SK-N-SH treated with all-trans-retinoic acid at 6 μM for 48 hours (cell line): ENCODE data around the gene FERMT2.

Experiments
- ATAC-seq: fragments of 200-7000 bp; cut with Tn5 transposase; 3 replicates; pipeline ENCODE4 v1.9.1; 2020; ENCODE audit warnings: mild to moderate bottlenecking, moderate library complexity
- ARNTL ChIP-seq: fragments of 450-650 bp; formaldehyde crosslinking; IDR thresholded peaks from 2 replicates; pipeline ENCODE4 v1.5.0; 2020; ENCODE audit warnings: low read depth, mild to moderate bottlenecking, moderate library complexity, borderline replicate concordance
- BACH2 ChIP-seq: fragments of 250-450 bp; sonication (Bioruptor Pico); IDR thresholded peaks from 2 replicates; pipeline ENCODE4 v1.9.0; 2021; ENCODE audit warnings: mild to moderate bottlenecking, borderline replicate concordance
- CSDC2 ChIP-seq: fragments of 250-450 bp; sonication (Bioruptor Pico); IDR thresholded peaks from 2 replicates; pipeline ENCODE4 v1.5.0; 2020; ENCODE audit warnings: mild to moderate bottlenecking, moderate library complexity
- CSRNP3 ChIP-seq: fragments of 250-450 bp; sonication (Bioruptor Pico); IDR thresholded peaks from 2 replicates; pipeline ENCODE4 v1.5.1; 2021; ENCODE audit warnings: mild to moderate bottlenecking, moderate library complexity
- ESRRG ChIP-seq: fragments of 250-450 bp; sonication (Bioruptor Pico); IDR thresholded peaks from 2 replicates; pipeline ENCODE4 v1.6.1; 2021; ENCODE audit warnings: mild to moderate bottlenecking
- GLIS3 ChIP-seq: fragments of 250-450 bp; sonication (Bioruptor Pico); IDR thresholded peaks from 2 replicates; pipeline ENCODE4 v1.5.0; 2020; ENCODE audit warnings: mild to moderate bottlenecking, moderate library complexity
- ISL1 ChIP-seq: fragments of 250-450 bp; sonication (Bioruptor Pico); IDR thresholded peaks from 2 replicates; pipeline ENCODE4 v2.1.2; 2022; ENCODE audit warnings: mild to moderate bottlenecking, moderate library complexity
- OSR1 ChIP-seq: fragments of 250-450 bp; sonication (Bioruptor Pico); IDR thresholded peaks from 2 replicates; pipeline ENCODE4 v1.8.0; 2022; ENCODE audit warnings: moderate library complexity, mild to moderate bottlenecking, inconsistent platforms
- POU6F1 ChIP-seq: fragments of 250-450 bp; sonication (Bioruptor Pico); IDR thresholded peaks from 2 replicates; pipeline ENCODE4 v1.8.0; 2021; ENCODE audit warnings: low read depth, mild to moderate bottlenecking, moderate library complexity, borderline replicate concordance
- RARB ChIP-seq: fragments of 250-450 bp; sonication (Bioruptor Pico); IDR thresholded peaks from 2 replicates; pipeline ENCODE4 v1.8.0; 2021; ENCODE audit warnings: mild to moderate bottlenecking, moderate library complexity
- SNAI2 ChIP-seq: fragments of 250-450 bp; sonication (Bioruptor Pico); IDR thresholded peaks from 2 replicates; pipeline ENCODE4 v1.5.0; 2020; ENCODE audit warnings: mild to moderate bottlenecking, moderate library complexity
- TCF4 ChIP-seq: fragments of 250-450 bp; sonication (Bioruptor Pico); IDR thresholded peaks from 2 replicates; pipeline ENCODE4 v1.8.0; 2021; ENCODE audit warnings: mild to moderate bottlenecking, moderate library complexity, borderline replicate concordance
- TOX ChIP-seq: fragments of 250-450 bp; sonication (Bioruptor Pico); IDR thresholded peaks from 2 replicates; pipeline ENCODE4 v1.8.0; 2021; ENCODE audit warnings: mild to moderate bottlenecking, moderate library complexity, borderline replicate concordance
- TSHZ2 ChIP-seq: fragments of 250-450 bp; sonication (Bioruptor Pico); IDR thresholded peaks from 2 replicates; pipeline ENCODE4 v1.5.0; 2020; ENCODE audit warnings: mild to moderate bottlenecking, moderate library complexity
- ZC3H10 ChIP-seq: fragments of 250-450 bp; sonication (Bioruptor Pico); IDR thresholded peaks from 2 replicates; pipeline ENCODE4 v1.5.1; 2021; ENCODE audit warnings: mild to moderate bottlenecking, moderate library complexity
- ZFP3 ChIP-seq: fragments of 250-450 bp; sonication (Bioruptor Pico); IDR thresholded peaks from 2 replicates; pipeline ENCODE4 v1.5.0; 2020; ENCODE audit warnings: mild to moderate bottlenecking, moderate library complexity
- ZFP30 ChIP-seq: fragments of 450-650 bp; formaldehyde crosslinking; IDR thresholded peaks from 2 replicates; pipeline ENCODE4 v1.5.0; 2022; ENCODE audit warnings: mild to moderate bottlenecking, moderate library complexity
- ZNF70 ChIP-seq: fragments of 450-650 bp; formaldehyde crosslinking; IDR thresholded peaks from 2 replicates; pipeline ENCODE4 v1.5.0; 2020; ENCODE audit warnings: mild to moderate bottlenecking, moderate library complexity
- ZNF8 ChIP-seq: fragments of 450-650 bp; formaldehyde crosslinking; IDR thresholded peaks from 2 replicates; pipeline ENCODE4 v1.5.0; 2020; ENCODE audit warnings: mild to moderate bottlenecking, moderate library complexity
- TF ChIP-seq, protein P1 (sequence below): fragments of 250-450 bp; sonication (Bioruptor Pico); IDR thresholded peaks from 2 replicates; pipeline ENCODE4 v1.8.0; 2020; ENCODE audit warnings: mild to moderate bottlenecking, moderate library complexity, borderline replicate concordance

Gene FERMT2

GRCh38 chr14:52876311-52876710 is 74.5 kb downstream of the FERMT2 start:
- peak; percentile 43 for ATAC-seq
- TF ChIP-seq ISL1 (no peak), POU6F1 (CRISPR knock-in tag) (no peak), TSHZ2 (no peak), BACH2 (CRISPR knock-in tag) (no peak), GLIS3 (CRISPR knock-in tag) (no peak), ZFP3 (CRISPR knock-in tag) (no peak), ESRRG (no peak), RARB (CRISPR knock-in tag) (no peak), ARNTL (CRISPR knock-in tag) (no peak), ZC3H10 (CRISPR knock-in tag) (no peak), ZNF8 (CRISPR knock-in tag) (no peak)
- TF ChIP-seq, protein P1, sequence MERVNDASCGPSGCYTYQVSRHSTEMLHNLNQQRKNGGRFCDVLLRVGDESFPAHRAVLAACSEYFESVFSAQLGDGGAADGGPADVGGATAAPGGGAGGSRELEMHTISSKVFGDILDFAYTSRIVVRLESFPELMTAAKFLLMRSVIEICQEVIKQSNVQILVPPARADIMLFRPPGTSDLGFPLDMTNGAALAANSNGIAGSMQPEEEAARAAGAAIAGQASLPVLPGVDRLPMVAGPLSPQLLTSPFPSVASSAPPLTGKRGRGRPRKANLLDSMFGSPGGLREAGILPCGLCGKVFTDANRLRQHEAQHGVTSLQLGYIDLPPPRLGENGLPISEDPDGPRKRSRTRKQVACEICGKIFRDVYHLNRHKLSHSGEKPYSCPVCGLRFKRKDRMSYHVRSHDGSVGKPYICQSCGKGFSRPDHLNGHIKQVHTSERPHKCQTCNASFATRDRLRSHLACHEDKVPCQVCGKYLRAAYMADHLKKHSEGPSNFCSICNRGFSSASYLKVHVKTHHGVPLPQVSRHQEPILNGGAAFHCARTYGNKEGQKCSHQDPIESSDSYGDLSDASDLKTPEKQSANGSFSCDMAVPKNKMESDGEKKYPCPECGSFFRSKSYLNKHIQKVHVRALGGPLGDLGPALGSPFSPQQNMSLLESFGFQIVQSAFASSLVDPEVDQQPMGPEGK: no peak

GRCh38 chr14:52875707-52876106 is 75.1 kb downstream of the FERMT2 start:
- no peak for ATAC-seq
- TF ChIP-seq ESRRG (no peak), ISL1 (no peak), TOX (CRISPR knock-in tag) (no peak), ZC3H10 (CRISPR knock-in tag) (no peak), ZNF70 (CRISPR knock-in tag) (no peak), GLIS3 (CRISPR knock-in tag) (no peak), ZFP30 (CRISPR knock-in tag) (no peak), OSR1 (CRISPR knock-in tag) (no peak), TSHZ2 (no peak), ZFP3 (CRISPR knock-in tag) (no peak), TCF4 (CRISPR knock-in tag) (no peak), SNAI2 (CRISPR knock-in tag) (no peak), RARB (CRISPR knock-in tag) (no peak)
- TF ChIP-seq, protein P1: no peak

DNA sequence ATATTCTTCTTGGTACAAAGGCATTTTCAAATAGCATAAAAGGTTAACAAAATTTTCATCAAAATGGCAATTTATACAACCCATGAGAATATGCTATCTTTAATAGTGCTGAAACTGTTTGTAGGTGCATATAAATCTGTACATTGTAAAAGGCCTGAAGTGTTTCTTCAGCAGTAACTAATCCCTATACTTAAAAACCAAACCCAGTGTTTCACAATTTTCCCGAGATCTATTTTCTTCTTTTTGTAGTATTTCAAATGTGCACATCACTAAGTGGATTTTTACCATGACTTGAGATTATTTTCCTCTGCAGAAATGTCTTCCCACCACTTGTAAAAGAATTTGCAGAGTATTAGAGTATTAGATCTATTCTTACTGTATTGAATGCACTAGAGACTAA is 76.5 kb downstream of the FERMT2 start:
- TF ChIP-seq ZFP30 (CRISPR knock-in tag): no peak
- TF ChIP-seq TCF4 (CRISPR knock-in tag): no peak
- TF ChIP-seq ISL1: no peak
- TF ChIP-seq ZNF70 (CRISPR knock-in tag): no peak
- no peak for TF ChIP-seq CSRNP3 (CRISPR knock-in tag)
- TF ChIP-seq POU6F1 (CRISPR knock-in tag): no peak
- TF ChIP-seq SNAI2 (CRISPR knock-in tag): no peak
- no peak for TF ChIP-seq BACH2 (CRISPR knock-in tag)
- TF ChIP-seq ZNF8 (CRISPR knock-in tag): no peak
- no peak for TF ChIP-seq ESRRG
- no peak for TF ChIP-seq CSDC2 (CRISPR knock-in tag)
- ATAC-seq: no peak
